ENCODE results near the gene SLC38A8.

Gene SLC38A8

GRCh38 chr16:84082110-84082509 is 39.5 kb upstream of the SLC38A8 start:
- H3K36me3 ChIP-seq (ENCODE audit: insufficient read depth, low read length), result peaks cover 57% of the 10 kb centered on the region
- H3K4me3 ChIP-seq (ENCODE audit: low read length), result no peak overlapping the region
- H3K27me3 ChIP-seq (ENCODE audit: control insufficient read depth, insufficient read depth, low read length), result no peaks in the 10 kb centered on the region
- H3K9me3 ChIP-seq (replicated peaks; ENCODE audit: low read length), result no peaks in the 10 kb centered on the region
- no peak overlapping the region for H3K9ac ChIP-seq (ENCODE audit: low read depth, low read length)
- H3K4me1 ChIP-seq (ENCODE audit: control insufficient read depth, insufficient read depth, low read length), result no peaks in the 10 kb centered on the region
- H3K4me2 ChIP-seq (ENCODE audit: low read length), result no peak overlapping the region

- peaks cover 51% of the 10 kb centered on the region for H3K36me3 ChIP-seq (ENCODE audit: insufficient read depth, low read length)
- H3K9me3 ChIP-seq (replicated peaks; ENCODE audit: low read length), result no peaks in the 10 kb centered on the region
- H3K4me2 ChIP-seq (ENCODE audit: low read length), result no peak overlapping the region
- no peaks in the 10 kb centered on the region for H3K27me3 ChIP-seq (ENCODE audit: control insufficient read depth, insufficient read depth, low read length)
- no peaks in the 10 kb centered on the region for H3K4me1 ChIP-seq (ENCODE audit: control insufficient read depth, insufficient read depth, low read length)
- H3K4me3 ChIP-seq (ENCODE audit: low read length), result no peak overlapping the region
- no peak overlapping the region for H3K9ac ChIP-seq (ENCODE audit: low read depth, low read length)
These were observed 38.9 kb upstream of the SLC38A8 start for GRCh38 chr16:84081446-84081989.

- H3K4me2 ChIP-seq (ENCODE audit: low read length), result no peak overlapping the region
- H3K4me1 ChIP-seq (ENCODE audit: control insufficient read depth, insufficient read depth, low read length), result no peaks in the 10 kb centered on the region
- H3K4me3 ChIP-seq (ENCODE audit: low read length), result no peak overlapping the region
- H3K9ac ChIP-seq (ENCODE audit: low read depth, low read length), result no peak overlapping the region
- H3K9me3 ChIP-seq (replicated peaks; ENCODE audit: low read length), result no peaks in the 10 kb centered on the region
- no peaks in the 10 kb centered on the region for H3K27me3 ChIP-seq (ENCODE audit: control insufficient read depth, insufficient read depth, low read length)
- H3K36me3 ChIP-seq (ENCODE audit: insufficient read depth, low read length), result peaks cover 46% of the 10 kb centered on the region
These were observed 38.2 kb upstream of the SLC38A8 start for GRCh38 chr16:84080813-84081212.

- Histone ChIP-seq H3K9ac (ENCODE audit: low read depth, low read length) (no peak overlapping the region), H3K27me3 (ENCODE audit: control insufficient read depth, insufficient read depth, low read length) (no peaks in the 10 kb centered on the region), H3K36me3 (ENCODE audit: insufficient read depth, low read length) (peaks cover 49% of the 10 kb centered on the region), H3K9me3 (replicated peaks; ENCODE audit: low read length) (no peaks in the 10 kb centered on the region), H3K4me1 (ENCODE audit: control insufficient read depth, insufficient read depth, low read length) (no peaks in the 10 kb centered on the region), H3K4me3 (ENCODE audit: low read length) (no peak overlapping the region), H3K4me2 (ENCODE audit: low read length) (no peak overlapping the region)
These were observed 37.8 kb upstream of the SLC38A8 start for GRCh38 chr16:84080378-84080777.

- H3K4me3 ChIP-seq (ENCODE audit: low read length), result no peak overlapping the region
- H3K9ac ChIP-seq (ENCODE audit: low read depth, low read length), result no peak overlapping the region
- no peaks in the 10 kb centered on the region for H3K27me3 ChIP-seq (ENCODE audit: control insufficient read depth, insufficient read depth, low read length)
- H3K4me1 ChIP-seq (ENCODE audit: control insufficient read depth, insufficient read depth, low read length), result no peaks in the 10 kb centered on the region
- no peak overlapping the region for H3K4me2 ChIP-seq (ENCODE audit: low read length)
- peaks cover 55% of the 10 kb centered on the region for H3K36me3 ChIP-seq (ENCODE audit: insufficient read depth, low read length)
- no peaks in the 10 kb centered on the region for H3K9me3 ChIP-seq (replicated peaks; ENCODE audit: low read length)
These were observed 37.1 kb upstream of the SLC38A8 start for GRCh38 chr16:84079664-84080063.

GRCh38 chr16:84075376-84075775 is 32.8 kb upstream of the SLC38A8 start:
- Histone ChIP-seq H3K36me3 (ENCODE audit: insufficient read depth, low read length) (peaks cover 31% of the 10 kb centered on the region), H3K9me3 (replicated peaks; ENCODE audit: low read length) (no peaks in the 10 kb centered on the region), H3K4me1 (ENCODE audit: control insufficient read depth, insufficient read depth, low read length) (no peaks in the 10 kb centered on the region), H3K9ac (ENCODE audit: low read depth, low read length) (no peak overlapping the region), H3K4me2 (ENCODE audit: low read length) (no peak overlapping the region), H3K27me3 (ENCODE audit: control insufficient read depth, insufficient read depth, low read length) (no peaks in the 10 kb centered on the region), H3K4me3 (ENCODE audit: low read length) (no peak overlapping the region)

GRCh38 chr16:84074721-84075120 is 32.1 kb upstream of the SLC38A8 start:
- H3K9ac ChIP-seq (ENCODE audit: low read depth, low read length), result no peak overlapping the region
- H3K4me3 ChIP-seq (ENCODE audit: low read length), result no peak overlapping the region
- H3K4me2 ChIP-seq (ENCODE audit: low read length), result no peak overlapping the region
- H3K27me3 ChIP-seq (ENCODE audit: control insufficient read depth, insufficient read depth, low read length), result no peaks in the 10 kb centered on the region
- H3K4me1 ChIP-seq (ENCODE audit: control insufficient read depth, insufficient read depth, low read length), result no peaks in the 10 kb centered on the region
- no peaks in the 10 kb centered on the region for H3K9me3 ChIP-seq (replicated peaks; ENCODE audit: low read length)
- peaks cover 34% of the 10 kb centered on the region for H3K36me3 ChIP-seq (ENCODE audit: insufficient read depth, low read length)

- H3K4me3 ChIP-seq (ENCODE audit: low read length), result no peak overlapping the region
- H3K9ac ChIP-seq (ENCODE audit: low read depth, low read length), result no peak overlapping the region
- no peaks in the 10 kb centered on the region for H3K9me3 ChIP-seq (replicated peaks; ENCODE audit: low read length)
- no peaks in the 10 kb centered on the region for H3K4me1 ChIP-seq (ENCODE audit: control insufficient read depth, insufficient read depth, low read length)
- peaks cover 54% of the 10 kb centered on the region for H3K36me3 ChIP-seq (ENCODE audit: insufficient read depth, low read length)
- H3K4me2 ChIP-seq (ENCODE audit: low read length), result no peak overlapping the region
- H3K27me3 ChIP-seq (ENCODE audit: control insufficient read depth, insufficient read depth, low read length), result no peaks in the 10 kb centered on the region
These were observed 29.4 kb upstream of the SLC38A8 start for GRCh38 chr16:84072014-84072413.

- no peaks in the 10 kb centered on the region for H3K27me3 ChIP-seq (ENCODE audit: control insufficient read depth, insufficient read depth, low read length)
- H3K9ac ChIP-seq (ENCODE audit: low read depth, low read length), result no peak overlapping the region
- peaks cover 58% of the 10 kb centered on the region for H3K36me3 ChIP-seq (ENCODE audit: insufficient read depth, low read length)
- H3K4me3 ChIP-seq (ENCODE audit: low read length), result no peak overlapping the region
- no peaks in the 10 kb centered on the region for H3K4me1 ChIP-seq (ENCODE audit: control insufficient read depth, insufficient read depth, low read length)
- no peak overlapping the region for H3K4me2 ChIP-seq (ENCODE audit: low read length)
- no peaks in the 10 kb centered on the region for H3K9me3 ChIP-seq (replicated peaks; ENCODE audit: low read length)
These were observed 28.5 kb upstream of the SLC38A8 start for GRCh38 chr16:84071121-84071520.

GRCh38 chr16:84069540-84069939 is 26.9 kb upstream of the SLC38A8 start:
- Histone ChIP-seq H3K4me1 (ENCODE audit: control insufficient read depth, insufficient read depth, low read length) (no peaks in the 10 kb centered on the region), H3K9me3 (replicated peaks; ENCODE audit: low read length) (no peaks in the 10 kb centered on the region), H3K27me3 (ENCODE audit: control insufficient read depth, insufficient read depth, low read length) (no peaks in the 10 kb centered on the region), H3K36me3 (ENCODE audit: insufficient read depth, low read length) (peaks cover 49% of the 10 kb centered on the region), H3K4me3 (ENCODE audit: low read length) (no peak overlapping the region), H3K9ac (ENCODE audit: low read depth, low read length) (no peak overlapping the region), H3K4me2 (ENCODE audit: low read length) (no peak overlapping the region)

GRCh38 chr16:84068783-84069462 is 26.3 kb upstream of the SLC38A8 start:
- Histone ChIP-seq H3K36me3 (ENCODE audit: insufficient read depth, low read length) (peaks cover 45% of the 10 kb centered on the region), H3K9me3 (replicated peaks; ENCODE audit: low read length) (no peaks in the 10 kb centered on the region), H3K9ac (ENCODE audit: low read depth, low read length) (no peak overlapping the region), H3K4me2 (ENCODE audit: low read length) (no peak overlapping the region), H3K4me3 (ENCODE audit: low read length) (no peak overlapping the region), H3K27me3 (ENCODE audit: control insufficient read depth, insufficient read depth, low read length) (no peaks in the 10 kb centered on the region), H3K4me1 (ENCODE audit: control insufficient read depth, insufficient read depth, low read length) (no peaks in the 10 kb centered on the region)

- H3K4me1 ChIP-seq (ENCODE audit: control insufficient read depth, insufficient read depth, low read length), result peaks cover 1% of the 10 kb centered on the region
- no peaks in the 10 kb centered on the region for H3K9me3 ChIP-seq (replicated peaks; ENCODE audit: low read length)
- H3K4me3 ChIP-seq (ENCODE audit: low read length), result no peak overlapping the region
- peaks cover 53% of the 10 kb centered on the region for H3K36me3 ChIP-seq (ENCODE audit: insufficient read depth, low read length)
- H3K4me2 ChIP-seq (ENCODE audit: low read length), result no peak overlapping the region
- no peaks in the 10 kb centered on the region for H3K27me3 ChIP-seq (ENCODE audit: control insufficient read depth, insufficient read depth, low read length)
- H3K9ac ChIP-seq (ENCODE audit: low read depth, low read length), result no peak overlapping the region
These were observed 25.4 kb upstream of the SLC38A8 start for GRCh38 chr16:84068041-84068440.

All from skeletal muscle satellite cell (primary cell).